Measurements from ENCODE around the gene PMAIP1. TPM values are rescaled to one million over a fixed set of nuclear protein-coding genes. Genes with fewer than 3 reads are reported as not detected.

PMAIP1 gene
- total RNA-seq, 6 experiments from 2014 or later: 0.18 to 0.55 (median 0.37) TPM; not detected in 1

DNA sequence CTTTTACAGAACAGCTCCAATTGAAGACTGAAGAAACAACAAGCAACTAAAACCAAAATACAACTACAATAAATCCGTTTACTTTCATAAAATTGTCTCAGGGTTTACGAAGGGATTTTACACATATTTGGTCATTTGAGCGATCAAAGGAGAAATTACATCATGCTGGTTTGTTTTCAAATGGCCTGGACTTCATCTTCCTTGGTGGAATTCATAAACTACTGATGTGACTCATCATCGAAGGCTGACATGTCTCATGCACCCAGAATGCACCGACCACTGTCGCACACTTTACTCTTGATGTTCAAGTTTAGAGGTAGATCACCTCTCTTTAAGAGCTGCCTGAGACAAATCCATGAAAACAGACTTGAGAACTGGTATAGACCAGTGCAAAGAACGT, 25.6 kb upstream of the PMAIP1 start:
- 63% methylated on average over 7 of the region's 7 CpGs for WGBS (ENCODE audit: insufficient coverage, low coverage, low lambda C conversion rate, missing lambda C conversion rate)
- Histone ChIP-seq H3K4me3 (no peak overlapping the region), H3K36me3 (no peaks in the 10 kb centered on the region), H3K9me3 (no peaks in the 10 kb centered on the region), H3K4me1 (no peaks in the 10 kb centered on the region), H3K27me3 (no peaks in the 10 kb centered on the region), H3K27ac (no peak overlapping the region)
- intact Hi-C loops (cut with DNase I): no loop called here
- ATAC-seq (no peak), DNase-seq (no peak)
- TF ChIP-seq, protein P1, sequence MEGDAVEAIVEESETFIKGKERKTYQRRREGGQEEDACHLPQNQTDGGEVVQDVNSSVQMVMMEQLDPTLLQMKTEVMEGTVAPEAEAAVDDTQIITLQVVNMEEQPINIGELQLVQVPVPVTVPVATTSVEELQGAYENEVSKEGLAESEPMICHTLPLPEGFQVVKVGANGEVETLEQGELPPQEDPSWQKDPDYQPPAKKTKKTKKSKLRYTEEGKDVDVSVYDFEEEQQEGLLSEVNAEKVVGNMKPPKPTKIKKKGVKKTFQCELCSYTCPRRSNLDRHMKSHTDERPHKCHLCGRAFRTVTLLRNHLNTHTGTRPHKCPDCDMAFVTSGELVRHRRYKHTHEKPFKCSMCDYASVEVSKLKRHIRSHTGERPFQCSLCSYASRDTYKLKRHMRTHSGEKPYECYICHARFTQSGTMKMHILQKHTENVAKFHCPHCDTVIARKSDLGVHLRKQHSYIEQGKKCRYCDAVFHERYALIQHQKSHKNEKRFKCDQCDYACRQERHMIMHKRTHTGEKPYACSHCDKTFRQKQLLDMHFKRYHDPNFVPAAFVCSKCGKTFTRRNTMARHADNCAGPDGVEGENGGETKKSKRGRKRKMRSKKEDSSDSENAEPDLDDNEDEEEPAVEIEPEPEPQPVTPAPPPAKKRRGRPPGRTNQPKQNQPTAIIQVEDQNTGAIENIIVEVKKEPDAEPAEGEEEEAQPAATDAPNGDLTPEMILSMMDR (IDR thresholded peaks at IDR 0.05): no peak
- TF ChIP-seq POLR2A (IDR thresholded peaks at IDR 0.05): no peak

DNA sequence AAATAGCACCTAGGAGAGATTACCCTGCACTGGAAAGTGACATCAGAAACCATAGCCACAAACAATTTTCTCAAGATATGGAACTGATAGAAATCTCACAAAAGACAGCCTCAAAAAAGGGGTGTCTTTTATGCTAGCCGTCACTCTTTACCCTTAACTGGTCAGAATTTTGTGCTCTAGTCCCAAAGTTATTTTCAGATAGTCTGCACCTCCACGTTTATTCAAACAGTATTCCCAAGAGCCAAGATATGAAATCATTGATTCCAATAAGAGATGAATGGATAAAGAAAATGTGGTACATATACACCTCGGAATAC, 23.5 kb upstream of the PMAIP1 start:
- H3K9me3 ChIP-seq: no peaks in the 10 kb centered on the region
- H3K4me3 ChIP-seq: no peak overlapping the region
- no peak overlapping the region for H3K27ac ChIP-seq
- no peaks in the 10 kb centered on the region for H3K4me1 ChIP-seq
- ATAC-seq (no peak), DNase-seq (no peak)
- no peaks in the 10 kb centered on the region for H3K27me3 ChIP-seq
- WGBS (ENCODE audit: insufficient coverage, low coverage, low lambda C conversion rate, missing lambda C conversion rate): 59% methylated on average over 3 of the region's 3 CpGs
- intact Hi-C loops (cut with DNase I): no loop called here
- TF ChIP-seq, protein P1 (IDR thresholded peaks at IDR 0.05): no peak
- no peak for TF ChIP-seq POLR2A (IDR thresholded peaks at IDR 0.05)
- no peaks in the 10 kb centered on the region for H3K36me3 ChIP-seq

DNA sequence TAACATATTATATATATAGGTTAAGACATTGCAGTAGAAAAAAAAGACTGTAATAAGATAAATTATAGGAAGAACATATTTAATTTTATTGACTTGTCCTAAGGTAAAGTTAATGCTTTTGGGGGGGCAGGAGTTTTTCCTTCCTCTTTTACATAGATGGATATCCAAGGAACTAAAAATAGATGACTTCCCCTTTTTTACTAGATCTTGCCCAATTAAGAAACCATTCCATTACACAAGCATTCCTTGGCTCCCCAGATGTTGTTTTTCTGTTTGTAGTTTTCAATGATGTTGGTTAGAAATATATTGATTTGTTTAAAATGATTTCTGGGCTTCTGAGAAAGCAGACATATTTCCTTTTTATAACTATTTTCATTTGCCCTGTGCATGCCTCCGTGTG, 22.4 kb upstream of the PMAIP1 start:
- ATAC-seq (peak in 1 of 4 donors; percentile 25), DNase-seq (no peak)
- H3K4me1 ChIP-seq: peaks cover 0 to 10% (median 0%) of the 10 kb centered on the region in 4 donors
- no peak for TF ChIP-seq POLR2A (IDR thresholded peaks at IDR 0.05)
- TF ChIP-seq, protein P1 (IDR thresholded peaks at IDR 0.05): no peak
- no peak overlapping the region for H3K4me3 ChIP-seq
- intact Hi-C loops (cut with DNase I): no loop called here
- no peaks in the 10 kb centered on the region for H3K36me3 ChIP-seq
- H3K27me3 ChIP-seq: no peaks in the 10 kb centered on the region
- WGBS (ENCODE audit: insufficient coverage, low coverage, low lambda C conversion rate, missing lambda C conversion rate): 25% methylated on average over 1 of the region's 1 CpG
- H3K27ac ChIP-seq: no peak overlapping the region
- no peaks in the 10 kb centered on the region for H3K9me3 ChIP-seq

DNA sequence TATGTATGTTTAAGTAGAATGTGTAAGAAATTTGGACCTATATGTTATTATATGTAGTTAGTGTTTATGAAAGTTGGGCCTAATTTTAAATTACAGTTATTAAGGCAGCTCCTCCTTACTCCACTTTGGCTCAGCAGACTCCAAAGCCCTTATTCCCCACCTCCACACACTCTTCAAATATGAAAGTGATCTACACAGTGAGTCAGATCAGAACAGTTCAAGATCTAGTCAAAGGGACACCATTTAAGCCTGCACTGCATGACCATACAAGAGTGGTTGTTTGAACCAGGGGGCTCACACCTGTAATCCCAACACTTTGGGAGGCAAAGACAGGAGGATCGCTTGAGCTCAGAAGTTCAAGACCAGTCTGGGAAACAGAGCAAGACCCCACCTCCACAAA, 21.2 kb upstream of the PMAIP1 start:
- DNase-seq (no peak), ATAC-seq (no peak)
- TF ChIP-seq, protein P1 (IDR thresholded peaks at IDR 0.05): no peak
- TF ChIP-seq POLR2A (IDR thresholded peaks at IDR 0.05): no peak
- no peak overlapping the region for H3K27ac ChIP-seq
- no CpG with 5 or more reads among the region's 1 CpG for WGBS (ENCODE audit: insufficient coverage, low coverage, low lambda C conversion rate, missing lambda C conversion rate)
- H3K9me3 ChIP-seq: no peaks in the 10 kb centered on the region
- no peak overlapping the region for H3K4me3 ChIP-seq
- intact Hi-C loops (cut with DNase I): no loop called here
- H3K36me3 ChIP-seq: no peaks in the 10 kb centered on the region
- peaks cover 0 to 13% (median 0%) of the 10 kb centered on the region in 4 donors for H3K4me1 ChIP-seq
- no peaks in the 10 kb centered on the region for H3K27me3 ChIP-seq
